GM23338 (cell line): ENCODE results near the gene SULF2. TPM values are rescaled to one million over a fixed set of nuclear protein-coding genes. Genes with fewer than 3 reads are reported as not detected.

Experiments used
- ATAC-seq: fragments of 200-7000 bp; cut with Tn5 transposase; 3 replicates; pipeline ENCODE4 v1.9.1; 2020
- DNase-seq: peaks from one replicate; pipeline ENCODE4 v3.0.0-alpha.2; 2015; ENCODE audit warnings: low spot score
- H2AFZ ChIP-seq: fragments of 200-600 bp; sonication (generic); 2 replicates; pipeline ENCODE4 v1.8.0; 2016; ENCODE audit warnings: antibody characterized with exemption, mild to moderate bottlenecking, moderate library complexity
- H3F3A ChIP-seq: fragments of 200-600 bp; sonication (generic); replicated peaks from 2 replicates; pipeline ENCODE4 v1.8.0; 2017; ENCODE audit warnings: antibody characterized with exemption, mixed run types, low read depth
- H3K27ac ChIP-seq: fragments of 200-600 bp; sonication (generic); 2 replicates; pipeline ENCODE4 v1.6.1; 2016; ENCODE audit warnings: low read depth
- H3K27me3 ChIP-seq: fragments of 200-600 bp; sonication (generic); 2 replicates; pipeline ENCODE4 v1.8.0; 2016; ENCODE audit warnings: mild to moderate bottlenecking, mixed run types, moderate library complexity; ENCODE audit not compliant: insufficient read depth
- H3K36me3 ChIP-seq: fragments of 200-600 bp; sonication (generic); 2 replicates; pipeline ENCODE4 v1.8.0; 2016; ENCODE audit warnings: mild to moderate bottlenecking; ENCODE audit not compliant: insufficient read depth
- H3K4me1 ChIP-seq: fragments of 200-600 bp; sonication (generic); 2 replicates; pipeline ENCODE4 v1.8.0; 2016; ENCODE audit warnings: mild to moderate bottlenecking, moderate library complexity; ENCODE audit not compliant: insufficient read depth
- H3K4me2 ChIP-seq: fragments of 200-600 bp; sonication (generic); 2 replicates; pipeline ENCODE4 v1.7.1; 2017; ENCODE audit warnings: mixed run types
- H3K4me3 ChIP-seq: fragments of 200-600 bp; sonication (generic); 2 replicates; pipeline ENCODE4 v1.6.1; 2016; ENCODE audit warnings: mixed run types
- H3K79me2 ChIP-seq: fragments of 200-600 bp; sonication (generic); replicated peaks from 2 replicates; pipeline ENCODE4 v1.8.0; 2017; ENCODE audit warnings: mild to moderate bottlenecking; ENCODE audit not compliant: insufficient read depth
- H3K9me2 ChIP-seq: fragments of 200-600 bp; sonication (generic); 2 replicates; pipeline ENCODE4 v1.8.0; 2017; ENCODE audit not compliant: insufficient read depth
- H4K20me1 ChIP-seq: fragments of 200-600 bp; sonication (generic); replicated peaks from 2 replicates; pipeline ENCODE4 v1.8.0; 2017; ENCODE audit warnings: mild to moderate bottlenecking; ENCODE audit not compliant: insufficient read depth
- H3K27ac Mint-ChIP-seq: 2 replicates; pipeline ENCODE4 v1.8.0; 2020; ENCODE audit warnings: inconsistent platforms, mild to moderate bottlenecking, moderate library complexity, mixed read lengths
- H3K27me3 Mint-ChIP-seq: 3 replicates; pipeline ENCODE4 v1.8.0; 2022; ENCODE audit warnings: low read depth, mild to moderate bottlenecking, moderate library complexity, mixed read lengths, inconsistent platforms; ENCODE audit not compliant: insufficient read depth, poor library complexity
- H3K36me3 Mint-ChIP-seq: 3 replicates; pipeline ENCODE4 v1.8.0; 2021; ENCODE audit warnings: low read depth, mild to moderate bottlenecking, inconsistent platforms, moderate library complexity, mixed read lengths
- H3K4me1 Mint-ChIP-seq: 3 replicates; pipeline ENCODE4 v1.8.0; 2020; ENCODE audit warnings: mild to moderate bottlenecking, inconsistent platforms, mixed read lengths
- H3K4me3 Mint-ChIP-seq: 3 replicates; pipeline ENCODE4 v1.8.0; 2021; ENCODE audit warnings: moderate library complexity, mild to moderate bottlenecking, inconsistent platforms, mixed read lengths
- H3K9me3 Mint-ChIP-seq: 3 replicates; pipeline ENCODE4 v1.8.0; 2020; ENCODE audit warnings: moderate library complexity, mild to moderate bottlenecking, inconsistent platforms, mixed read lengths
- CREB1 ChIP-seq: fragments of 250-450 bp; sonication (Bioruptor Pico); IDR thresholded peaks from 2 replicates; pipeline ENCODE4 v1.5.0; 2020; ENCODE audit warnings: low read depth, mild to moderate bottlenecking, moderate library complexity
- EZH2phosphoT487 ChIP-seq: fragments of 200-600 bp; sonication (generic); IDR thresholded peaks from one replicate; pipeline ENCODE4 v1.8.1; 2018; ENCODE audit warnings: antibody characterized with exemption; ENCODE audit not compliant: unreplicated experiment
- JUNB ChIP-seq: IDR thresholded peaks from one replicate; pipeline ENCODE4 v1.6.1; 2016; ENCODE audit warnings: antibody characterized with exemption; ENCODE audit not compliant: unreplicated experiment
- NANOG ChIP-seq: IDR thresholded peaks from 2 replicates; pipeline ENCODE4 v1.6.1; 2016; ENCODE audit warnings: antibody characterized with exemption, borderline replicate concordance
- REST ChIP-seq: IDR thresholded peaks from one replicate; pipeline ENCODE4 v1.6.1; 2018; ENCODE audit warnings: antibody characterized with exemption; ENCODE audit not compliant: unreplicated experiment
- STAT1 ChIP-seq: IDR thresholded peaks from one replicate; pipeline ENCODE4 v1.6.1; 2016; ENCODE audit warnings: antibody characterized with exemption; ENCODE audit not compliant: unreplicated experiment
- ZNF114 ChIP-seq: fragments of 250-450 bp; sonication (Bioruptor Pico); IDR thresholded peaks from 2 replicates; pipeline ENCODE4 v1.5.0; 2020; ENCODE audit warnings: mild to moderate bottlenecking, moderate library complexity
- ZNF331 ChIP-seq: fragments of 250-450 bp; sonication (Bioruptor Pico); IDR thresholded peaks from 2 replicates; pipeline ENCODE4 v1.5.0; 2020; ENCODE audit warnings: low read depth, mild to moderate bottlenecking, moderate library complexity
- polyA plus RNA-seq: library from polyadenylated mRNA; unstranded; fragments of >200 nt; fragmentation: Nextera tagmentation; extraction: Ambion mirVana; gene quantifications from 2 replicates; pipeline ENCODE4 v1.2.1, GENCODE V29; 2016
- total RNA-seq: library from RNA; depleted of rRNA; stranded (reverse); fragments of >200 nt; shearing (Covaris generic); gene quantifications from 2 replicates; pipeline ENCODE4 v1.2.3, GENCODE V29; 2014
- TF ChIP-seq, protein P1 (sequence below): fragments of 250-450 bp; sonication (Bioruptor Pico); IDR thresholded peaks from 2 replicates; pipeline ENCODE4 v1.5.0; 2020; ENCODE audit warnings: mild to moderate bottlenecking, moderate library complexity

The SULF2 gene
- total and polyA plus RNA-seq, 2 experiments from 2014 or later = 9.5 to 20.7 TPM

DNA sequence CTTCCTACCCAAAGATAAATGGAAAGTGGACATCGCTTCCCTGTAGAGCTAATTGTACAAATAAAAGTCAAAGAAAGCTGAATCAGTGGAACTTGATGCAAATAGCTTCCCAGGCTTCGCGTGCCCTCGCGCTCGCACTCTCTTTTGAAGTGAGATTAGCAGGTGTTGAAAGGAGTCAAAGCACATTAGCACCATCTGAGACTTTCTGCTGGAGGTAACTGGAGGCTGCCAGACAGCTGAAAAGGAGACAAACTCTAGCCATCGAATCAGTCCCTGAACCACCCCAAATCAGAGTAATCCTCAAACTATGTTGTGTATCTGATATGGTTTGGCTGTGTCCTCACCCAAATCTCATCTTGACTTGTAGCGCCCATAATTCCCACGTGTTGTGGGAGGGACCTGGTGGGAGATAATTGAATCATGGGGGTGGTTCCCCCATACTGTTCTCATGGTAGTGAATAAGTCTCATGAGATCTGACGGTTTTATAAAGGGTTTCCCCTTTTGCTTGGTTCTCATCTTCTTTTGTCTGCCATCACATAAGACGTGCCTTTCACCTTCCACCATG is 23.7 kb downstream of the SULF2 start:
- Mint-ChIP-seq H3K4me3 (no peak overlapping the region), H3K4me1 (peaks cover 59% of the 10 kb centered on the region), H3K27me3 (peaks cover 12% of the 10 kb centered on the region), H3K9me3 (no peaks in the 10 kb centered on the region), H3K27ac (no peak overlapping the region; the same call in 1 of the 2 replicates), H3K36me3 (no peaks in the 10 kb centered on the region)
- no peaks in the 10 kb centered on the region for H3K79me2 ChIP-seq
- H4K20me1 ChIP-seq = no peaks in the 10 kb centered on the region
- H3K27me3 ChIP-seq = no peaks in the 10 kb centered on the region
- H3K4me1 ChIP-seq = peaks cover 19% of the 10 kb centered on the region
- ATAC-seq (no peak), DNase-seq (no peak)
- H3F3A ChIP-seq = no peaks in the 10 kb centered on the region
- no peaks in the 10 kb centered on the region for H3K9me2 ChIP-seq
- TF ChIP-seq STAT1 (no peak), EZH2phosphoT487 (no peak), JUNB (no peak), ZNF114 (CRISPR knock-in tag) (no peak), ZNF331 (no peak), NANOG (no peak), REST (no peak), CREB1 (CRISPR knock-in tag) (no peak)
- TF ChIP-seq, protein P1, sequence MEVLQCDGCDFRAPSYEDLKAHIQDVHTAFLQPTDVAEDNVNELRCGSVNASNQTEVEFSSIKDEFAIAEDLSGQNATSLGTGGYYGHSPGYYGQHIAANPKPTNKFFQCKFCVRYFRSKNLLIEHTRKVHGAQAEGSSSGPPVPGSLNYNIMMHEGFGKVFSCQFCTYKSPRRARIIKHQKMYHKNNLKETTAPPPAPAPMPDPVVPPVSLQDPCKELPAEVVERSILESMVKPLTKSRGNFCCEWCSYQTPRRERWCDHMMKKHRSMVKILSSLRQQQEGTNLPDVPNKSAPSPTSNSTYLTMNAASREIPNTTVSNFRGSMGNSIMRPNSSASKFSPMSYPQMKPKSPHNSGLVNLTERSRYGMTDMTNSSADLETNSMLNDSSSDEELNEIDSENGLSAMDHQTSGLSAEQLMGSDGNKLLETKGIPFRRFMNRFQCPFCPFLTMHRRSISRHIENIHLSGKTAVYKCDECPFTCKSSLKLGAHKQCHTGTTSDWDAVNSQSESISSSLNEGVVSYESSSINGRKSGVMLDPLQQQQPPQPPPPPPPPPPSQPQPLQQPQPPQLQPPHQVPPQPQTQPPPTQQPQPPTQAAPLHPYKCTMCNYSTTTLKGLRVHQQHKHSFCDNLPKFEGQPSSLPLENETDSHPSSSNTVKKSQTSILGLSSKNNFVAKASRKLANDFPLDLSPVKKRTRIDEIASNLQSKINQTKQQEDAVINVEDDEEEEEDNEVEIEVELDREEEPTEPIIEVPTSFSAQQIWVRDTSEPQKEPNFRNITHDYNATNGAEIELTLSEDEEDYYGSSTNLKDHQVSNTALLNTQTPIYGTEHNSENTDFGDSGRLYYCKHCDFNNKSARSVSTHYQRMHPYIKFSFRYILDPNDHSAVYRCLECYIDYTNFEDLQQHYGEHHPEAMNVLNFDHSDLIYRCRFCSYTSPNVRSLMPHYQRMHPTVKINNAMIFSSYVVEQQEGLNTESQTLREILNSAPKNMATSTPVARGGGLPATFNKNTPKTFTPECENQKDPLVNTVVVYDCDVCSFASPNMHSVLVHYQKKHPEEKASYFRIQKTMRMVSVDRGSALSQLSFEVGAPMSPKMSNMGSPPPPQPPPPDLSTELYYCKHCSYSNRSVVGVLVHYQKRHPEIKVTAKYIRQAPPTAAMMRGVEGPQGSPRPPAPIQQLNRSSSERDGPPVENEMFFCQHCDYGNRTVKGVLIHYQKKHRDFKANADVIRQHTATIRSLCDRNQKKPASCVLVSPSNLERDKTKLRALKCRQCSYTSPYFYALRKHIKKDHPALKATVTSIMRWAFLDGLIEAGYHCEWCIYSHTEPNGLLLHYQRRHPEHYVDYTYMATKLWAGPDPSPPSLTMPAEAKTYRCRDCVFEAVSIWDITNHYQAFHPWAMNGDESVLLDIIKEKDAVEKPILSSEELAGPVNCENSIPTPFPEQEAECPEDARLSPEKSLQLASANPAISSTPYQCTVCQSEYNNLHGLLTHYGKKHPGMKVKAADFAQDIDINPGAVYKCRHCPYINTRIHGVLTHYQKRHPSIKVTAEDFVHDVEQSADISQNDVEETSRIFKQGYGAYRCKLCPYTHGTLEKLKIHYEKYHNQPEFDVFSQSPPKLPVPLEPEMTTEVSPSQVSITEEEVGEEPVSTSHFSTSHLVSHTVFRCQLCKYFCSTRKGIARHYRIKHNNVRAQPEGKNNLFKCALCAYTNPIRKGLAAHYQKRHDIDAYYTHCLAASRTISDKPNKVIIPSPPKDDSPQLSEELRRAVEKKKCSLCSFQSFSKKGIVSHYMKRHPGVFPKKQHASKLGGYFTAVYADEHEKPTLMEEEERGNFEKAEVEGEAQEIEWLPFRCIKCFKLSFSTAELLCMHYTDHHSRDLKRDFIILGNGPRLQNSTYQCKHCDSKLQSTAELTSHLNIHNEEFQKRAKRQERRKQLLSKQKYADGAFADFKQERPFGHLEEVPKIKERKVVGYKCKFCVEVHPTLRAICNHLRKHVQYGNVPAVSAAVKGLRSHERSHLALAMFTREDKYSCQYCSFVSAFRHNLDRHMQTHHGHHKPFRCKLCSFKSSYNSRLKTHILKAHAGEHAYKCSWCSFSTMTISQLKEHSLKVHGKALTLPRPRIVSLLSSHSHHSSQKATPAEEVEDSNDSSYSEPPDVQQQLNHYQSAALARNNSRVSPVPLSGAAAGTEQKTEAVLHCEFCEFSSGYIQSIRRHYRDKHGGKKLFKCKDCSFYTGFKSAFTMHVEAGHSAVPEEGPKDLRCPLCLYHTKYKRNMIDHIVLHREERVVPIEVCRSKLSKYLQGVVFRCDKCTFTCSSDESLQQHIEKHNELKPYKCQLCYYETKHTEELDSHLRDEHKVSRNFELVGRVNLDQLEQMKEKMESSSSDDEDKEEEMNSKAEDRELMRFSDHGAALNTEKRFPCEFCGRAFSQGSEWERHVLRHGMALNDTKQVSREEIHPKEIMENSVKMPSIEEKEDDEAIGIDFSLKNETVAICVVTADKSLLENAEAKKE (CRISPR knock-in tag) = no peak
- H3K36me3 ChIP-seq = no peaks in the 10 kb centered on the region
- H3K4me3 ChIP-seq = no peak overlapping the region
- H2AFZ ChIP-seq = no peak overlapping the region
- no peak overlapping the region for H3K27ac ChIP-seq
- no peak overlapping the region for H3K4me2 ChIP-seq
